Neural cell (in vitro differentiated cells): ENCODE data around the gene EFHD1. TPM values are rescaled to one million over a fixed set of nuclear protein-coding genes. Genes with fewer than 3 reads are reported as not detected.

Source experiments
- H2AFZ ChIP-seq: fragments of 200-600, 300-800 bp; sonication (generic), shearing (Covaris generic); 2 replicates; pipeline ENCODE4 v1.6.0; 2014; ENCODE audit warnings: low read depth, mild to moderate bottlenecking, antibody characterized with exemption, low read length, moderate library complexity
- H3F3A ChIP-seq: fragments of 200-600 bp; shearing (Covaris generic); 2 replicates; pipeline ENCODE4 v1.6.1; 2016; ENCODE audit warnings: mild to moderate bottlenecking, moderate library complexity, mixed read lengths, antibody characterized with exemption, low read length; ENCODE audit not compliant: insufficient read depth, poor library complexity, severe bottlenecking
- H3K27ac ChIP-seq: fragments of 200-600, 300-800 bp; sonication (generic), shearing (Covaris generic); 2 replicates; pipeline ENCODE4 v1.5.1; 2014; ENCODE audit warnings: mild to moderate bottlenecking, low read length, moderate library complexity
- H3K27me3 ChIP-seq: fragments of 300-800, 200-600 bp; sonication (generic), shearing (Covaris generic); 2 replicates; pipeline ENCODE4 v1.6.0; 2014; ENCODE audit warnings: mild to moderate bottlenecking, low read depth, low read length, moderate library complexity; ENCODE audit not compliant: insufficient read depth
- H3K36me3 ChIP-seq: fragments of 300-800, 200-600 bp; sonication (generic), shearing (Covaris generic); 2 replicates; pipeline ENCODE4 v1.5.1; 2014; ENCODE audit warnings: mild to moderate bottlenecking, antibody characterized with exemption, low read length, moderate library complexity; ENCODE audit not compliant: insufficient read depth
- H3K4me2 ChIP-seq: fragments of 300-800, 200-600 bp; sonication (generic), shearing (Covaris generic); 2 replicates; pipeline ENCODE4 v1.6.0; 2014; ENCODE audit warnings: mild to moderate bottlenecking, low read length
- H3K4me3 ChIP-seq: fragments of 300-800, 200-600 bp; sonication (generic), shearing (Covaris generic); 2 replicates; pipeline ENCODE4 v1.5.1; 2014; ENCODE audit warnings: mild to moderate bottlenecking, low read length, moderate library complexity
- H3K79me2 ChIP-seq: fragments of 200-600 bp; shearing (Covaris generic); replicated peaks from 2 replicates; pipeline ENCODE4 v1.6.0; 2014; ENCODE audit warnings: mild to moderate bottlenecking, low read length, moderate library complexity; ENCODE audit not compliant: insufficient read depth
- H3K9ac ChIP-seq: fragments of 300-800, 200-600 bp; sonication (generic), shearing (Covaris generic); 2 replicates; pipeline ENCODE4 v1.6.1; 2016; ENCODE audit warnings: mild to moderate bottlenecking, low read length, mixed read lengths
- H3K9me2 ChIP-seq: fragments of 200-600 bp; shearing (Covaris generic); 2 replicates; pipeline ENCODE4 v1.6.1; 2016; ENCODE audit warnings: mild to moderate bottlenecking, low read length, mixed read lengths; ENCODE audit not compliant: insufficient read depth
- H3K9me3 ChIP-seq: fragments of 200-600, 300-800 bp; sonication (generic), shearing (Covaris generic); 2 replicates; pipeline ENCODE4 v1.6.1; 2016; ENCODE audit warnings: mild to moderate bottlenecking, mixed run types, low read length, moderate library complexity, mixed read lengths
- H4K20me1 ChIP-seq: fragments of 200-600 bp; shearing (Covaris generic); 2 replicates; pipeline ENCODE4 v1.6.1; 2016; ENCODE audit warnings: mild to moderate bottlenecking, mixed run types; ENCODE audit not compliant: insufficient read depth
- CTCF ChIP-seq: fragments of 450-650 bp; IDR thresholded peaks from 2 replicates; pipeline ENCODE4 v1.5.1; 2014; ENCODE audit warnings: antibody characterized with exemption, mild to moderate bottlenecking, moderate library complexity; ENCODE audit not compliant: poor library complexity, severe bottlenecking
- EP300 ChIP-seq: fragments of 450-650 bp; conservative IDR thresholded peaks from 2 replicates; pipeline ENCODE4 v1.6.1; 2014; ENCODE audit warnings: antibody characterized with exemption, mild to moderate bottlenecking, moderate library complexity; ENCODE audit not compliant: poor library complexity, severe bottlenecking
- EZH2 ChIP-seq: fragments of 200-600, 300-800 bp; shearing (Covaris generic), sonication (generic); IDR thresholded peaks from 2 replicates; pipeline ENCODE4 v1.6.1; 2014; ENCODE audit warnings: antibody characterized with exemption, low read length, borderline replicate concordance, mild to moderate bottlenecking; ENCODE audit not compliant: insufficient read depth, poor library complexity, severe bottlenecking
- MXI1 ChIP-seq: fragments of 450-650 bp; conservative IDR thresholded peaks from 2 replicates; pipeline ENCODE4 v1.6.1; 2014; ENCODE audit warnings: antibody characterized with exemption, mild to moderate bottlenecking; ENCODE audit not compliant: poor library complexity, severe bottlenecking
- POLR2AphosphoS5 ChIP-seq: IDR thresholded peaks from 2 replicates; pipeline ENCODE4 v1.6.1; 2012
- RAD21 ChIP-seq: fragments of 450-650 bp; conservative IDR thresholded peaks from 2 replicates; pipeline ENCODE4 v1.6.1; 2014; ENCODE audit warnings: antibody characterized with exemption, mild to moderate bottlenecking, moderate library complexity
- REST ChIP-seq: IDR thresholded peaks from 2 replicates; pipeline ENCODE4 v1.6.1; 2012; ENCODE audit warnings: borderline replicate concordance
- SMC3 ChIP-seq: fragments of 450-650 bp; conservative IDR thresholded peaks from 2 replicates; pipeline ENCODE4 v1.6.1; 2014; ENCODE audit warnings: antibody characterized with exemption, mild to moderate bottlenecking, moderate library complexity; ENCODE audit not compliant: poor library complexity
- TAF1 ChIP-seq: IDR thresholded peaks from 2 replicates; pipeline ENCODE4 v1.6.1; 2012; ENCODE audit warnings: low read depth
- polyA plus RNA-seq: library from polyadenylated mRNA; depleted of rRNA; stranded (reverse); fragments of >200 nt; gene quantifications from 2 replicates; pipeline ENCODE4 v1.2.3, GENCODE V29; 2014

The EFHD1 gene
- polyA plus RNA-seq, 1 donor from 2014 or later, result not detected

GRCh38 chr2:232666051-232666805 is 32.8 kb downstream of the EFHD1 start:
- no peak overlapping the region for H3K4me3 ChIP-seq
- H2AFZ ChIP-seq, result no peak overlapping the region
- H3K27me3 ChIP-seq, result no peaks in the 10 kb centered on the region
- no peak overlapping the region for H3K9ac ChIP-seq
- H3K36me3 ChIP-seq, result no peaks in the 10 kb centered on the region
- H3K79me2 ChIP-seq, result no peaks in the 10 kb centered on the region
- H4K20me1 ChIP-seq, result no peaks in the 10 kb centered on the region
- no peaks in the 10 kb centered on the region for H3K9me3 ChIP-seq
- TF ChIP-seq EP300 (no peak), TAF1 (no peak), RAD21 (no peak), EZH2 (no peak), REST (no peak), MXI1 (no peak), POLR2AphosphoS5 (no peak), CTCF (no peak), SMC3 (no peak)
- no peak overlapping the region for H3K4me2 ChIP-seq
- no peaks in the 10 kb centered on the region for H3F3A ChIP-seq
- no peaks in the 10 kb centered on the region for H3K9me2 ChIP-seq
- H3K27ac ChIP-seq, result no peak overlapping the region

GRCh38 chr2:232667989-232668583 is 34.7 kb downstream of the EFHD1 start:
- no peaks in the 10 kb centered on the region for H3K36me3 ChIP-seq
- TF ChIP-seq EP300 (no peak), TAF1 (no peak), CTCF (no peak), MXI1 (no peak), POLR2AphosphoS5 (no peak), RAD21 (no peak), REST (no peak), SMC3 (no peak), EZH2 (no peak)
- H3K27me3 ChIP-seq, result no peaks in the 10 kb centered on the region
- H3F3A ChIP-seq, result no peaks in the 10 kb centered on the region
- no peak overlapping the region for H2AFZ ChIP-seq
- H3K9me3 ChIP-seq, result no peaks in the 10 kb centered on the region
- no peak overlapping the region for H3K4me3 ChIP-seq
- no peak overlapping the region for H3K27ac ChIP-seq
- H3K9ac ChIP-seq, result no peak overlapping the region
- H3K9me2 ChIP-seq, result no peaks in the 10 kb centered on the region
- no peak overlapping the region for H3K4me2 ChIP-seq
- H4K20me1 ChIP-seq, result no peaks in the 10 kb centered on the region
- no peaks in the 10 kb centered on the region for H3K79me2 ChIP-seq
